Measurements from ENCODE around the gene PORCN. TPM values are rescaled to one million over a fixed set of nuclear protein-coding genes. Genes with fewer than 3 reads are reported as not detected.

The PORCN gene
- total and polyA plus RNA-seq, 2 of the 4 experiments (the other 2 are of a cell fraction): 4.1 to 10.1 TPM

DNA sequence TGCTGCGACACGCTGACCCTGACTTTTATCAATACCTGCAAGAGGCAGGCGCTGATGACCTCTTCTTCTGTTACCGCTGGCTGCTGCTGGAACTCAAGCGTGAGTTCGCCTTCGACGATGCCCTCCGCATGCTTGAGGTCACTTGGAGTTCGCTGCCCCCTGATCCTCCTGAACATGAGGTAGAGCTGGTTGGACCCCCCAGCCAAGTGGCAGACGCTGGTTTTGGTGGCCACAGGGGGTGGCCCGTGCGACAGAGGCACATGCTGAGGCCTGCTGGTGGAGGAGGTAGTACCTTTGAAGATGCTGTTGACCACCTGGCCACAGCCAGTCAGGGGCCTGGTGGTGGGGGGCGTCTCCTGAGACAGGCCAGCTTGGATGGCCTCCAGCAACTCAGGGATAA, 51.3 kb downstream of the PORCN start:
- ChIA-PET CTCF (no interaction called here), POLR2A (ENCODE audit: unreplicated experiment) (no interaction called here)
- H4K20me1 ChIP-seq (ENCODE audit: insufficient read depth, low read length): no peaks in the 10 kb centered on the region
- H3K14ac ChIP-seq (replicated peaks; ENCODE audit: low read depth, low read length): no peak overlapping the region
- TF ChIP-seq RFX5 (IDR thresholded peaks at IDR 0.05; ENCODE audit: low read depth, low read length) (no peak), CEBPB (IDR thresholded peaks at IDR 0.05; ENCODE audit: low read depth, low read length) (no peak), BHLHE40 (IDR thresholded peaks at IDR 0.05; ENCODE audit: low read depth, low read length) (no peak), MAZ (IDR thresholded peaks at IDR 0.05; ENCODE audit: borderline replicate concordance, low read depth, low read length) (no peak)
- TF ChIP-seq, protein P1, sequence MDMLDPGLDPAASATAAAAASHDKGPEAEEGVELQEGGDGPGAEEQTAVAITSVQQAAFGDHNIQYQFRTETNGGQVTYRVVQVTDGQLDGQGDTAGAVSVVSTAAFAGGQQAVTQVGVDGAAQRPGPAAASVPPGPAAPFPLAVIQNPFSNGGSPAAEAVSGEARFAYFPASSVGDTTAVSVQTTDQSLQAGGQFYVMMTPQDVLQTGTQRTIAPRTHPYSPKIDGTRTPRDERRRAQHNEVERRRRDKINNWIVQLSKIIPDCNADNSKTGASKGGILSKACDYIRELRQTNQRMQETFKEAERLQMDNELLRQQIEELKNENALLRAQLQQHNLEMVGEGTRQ (IDR thresholded peaks at IDR 0.05; ENCODE audit: low read depth, low read length): no peak
- H4K91ac ChIP-seq (ENCODE audit: insufficient read depth, low read depth, low read length): no peak overlapping the region
- H2BK15ac ChIP-seq (ENCODE audit: low read depth, low read length): no peak overlapping the region
- H3K79me1 ChIP-seq (ENCODE audit: low read depth in 1 of 2, low read length in 2 of 2): peaks cover 0 to 5% of the 10 kb centered on the region in 2 experiments; a peak in 2 of 4 replicates
- dilution Hi-C loops (cut with HindIII; ENCODE audit: low sequenced_read_pairs, unreplicated experiment) (no loop called here), in situ Hi-C loops (cut with MboI; ENCODE audit: low sequenced_read_pairs) (no loop called here), intact Hi-C loops (cut with micrococcal nuclease) (no loop called here)
- peaks cover 6% of the 10 kb centered on the region; the same call in 1 of the 2 replicates for H3K9me1 ChIP-seq (ENCODE audit: insufficient read depth, low read length)
- no peak overlapping the region for H3K4me3 ChIP-seq (ENCODE audit: insufficient read depth, low read depth, low read length)
- no peaks in the 10 kb centered on the region for H3K9me3 ChIP-seq (ENCODE audit: control insufficient read depth, insufficient read depth, low read length)
- H2BK20ac ChIP-seq (ENCODE audit: low read depth, low read length): no peak overlapping the region
- no peak overlapping the region for H3K9ac ChIP-seq (ENCODE audit: low read depth, low read length)
- H2BK5ac ChIP-seq (ENCODE audit: low read depth, low read length, poor library complexity, severe bottlenecking): no peak overlapping the region
- ATAC-seq (ENCODE audit: low read depth) (no peak), DNase-seq (no peak)
- no peaks in the 10 kb centered on the region for H3K27me3 ChIP-seq (ENCODE audit: control insufficient read depth, insufficient read depth, low read length)
- no peak overlapping the region for H3K23ac ChIP-seq (ENCODE audit: low read depth, low read length)
- H2AFZ ChIP-seq (replicated peaks; ENCODE audit: low read length, poor library complexity): no peak overlapping the region
- H3K4me1 ChIP-seq (ENCODE audit: control insufficient read depth, insufficient read depth, low read length): no peaks in the 10 kb centered on the region; the same call in 1 of the 2 replicates
- H3K18ac ChIP-seq (ENCODE audit: low read depth, low read length): no peak overlapping the region
- peaks cover 27% of the 10 kb centered on the region for H3K36me3 ChIP-seq (ENCODE audit: control insufficient read depth, insufficient read depth, low read length)
- H2BK120ac ChIP-seq (ENCODE audit: low read depth, low read length): no peak overlapping the region
- no peak overlapping the region for H4K5ac ChIP-seq (ENCODE audit: low read depth, low read length)
- no peak overlapping the region for H2AK5ac ChIP-seq (ENCODE audit: low read depth, low read length)
- H2AK9ac ChIP-seq (replicated peaks; ENCODE audit: low read depth, low read length, poor library complexity): no peak overlapping the region
- no TSS peak for BruUV-seq (replicated peaks)
- H3K4me2 ChIP-seq (ENCODE audit: low read depth, low read length): no peak overlapping the region
- 89% methylated on average over 8 of the region's 14 CpGs; no CpG with 5 or more reads in 1 of the 2 experiments for WGBS, 2 experiments (ENCODE audit: extremely low coverage in 2 of 2, insufficient read length in 1 of 2)
- H4K8ac ChIP-seq (ENCODE audit: low read depth in 2 of 2, low read length in 2 of 2): no peak overlapping the region
- no peak overlapping the region for H3K56ac ChIP-seq (ENCODE audit: extremely low read depth, insufficient read depth, low read length)
- H3K27ac ChIP-seq (ENCODE audit: insufficient read depth, low read length): no peak overlapping the region
- no peak overlapping the region for H3K4ac ChIP-seq (ENCODE audit: low read depth, low read length)
